ENCODE measurements around the gene DNM3. TPM values are rescaled to one million over a fixed set of nuclear protein-coding genes. Genes with fewer than 3 reads are reported as not detected.

The DNM3 gene
- total and polyA plus RNA-seq, 9 of the 15 experiments (the other 6 are each of a cell fraction or from before 2014, with no cell fraction given): 0.08 to 0.36 (median 0.22) TPM; not detected in 1

GRCh38 chr1:172145231-172145651 lies 303.9 kb downstream of the DNM3 start (continued):
- no peak for TF ChIP-seq KAT2B (IDR thresholded peaks at IDR 0.05; ENCODE audit: low read depth, low read length)
- TF ChIP-seq HSF4 (CRISPR knock-in tag; IDR thresholded peaks at IDR 0.05; ENCODE audit: borderline replicate concordance): no peak
- TF ChIP-seq USF1 (CRISPR knock-in tag; IDR thresholded peaks at IDR 0.05): no peak
- no peak for TF ChIP-seq CC2D1A (IDR thresholded peaks at IDR 0.05)
- TF ChIP-seq ZNF318 (IDR thresholded peaks at IDR 0.05; ENCODE audit: borderline replicate concordance in 1 of 2, low read depth in 1 of 2): no peak
- no peak for TF ChIP-seq PREB (CRISPR knock-in tag; IDR thresholded peaks at IDR 0.05)
- no peak for TF ChIP-seq SAFB (IDR thresholded peaks at IDR 0.05; ENCODE audit: borderline replicate concordance, low read depth, low read length)
- TF ChIP-seq ZNF224 (CRISPR knock-in tag; IDR thresholded peaks at IDR 0.05): no peak
